Measurements from ENCODE around the gene CMTM4.
"Not testable (repeated sequence)": the region's sequence is repeated elsewhere in the genome, so short reads cannot be mapped to it uniquely, and the experiment has no call there.

CMTM4 gene

GRCh38 chr16:66611911-66612310, 84.6 kb downstream of the CMTM4 start:
- DNase-seq, result not testable (repeated sequence)

- no peak for DNase-seq
Observed at GRCh38 chr16:66610111-66610820, 86.3 kb downstream of the CMTM4 start.

GRCh38 chr16:66609139-66609510, 87.4 kb downstream of the CMTM4 start:
- DNase-seq, result no peak

- DNase-seq, result peak; percentile 88
Observed at GRCh38 chr16:66608241-66609138, 88.1 kb downstream of the CMTM4 start.

- DNase-seq, result no peak
Observed at GRCh38 chr16:66605979-66606751, 90.4 kb downstream of the CMTM4 start.

- peak; percentile 72 for DNase-seq
Observed at GRCh38 chr16:66605177-66605978, 91.2 kb downstream of the CMTM4 start.

GRCh38 chr16:66604376-66605176, 92.0 kb downstream of the CMTM4 start, which contains the start of gene CMTM3:
Gene CMTM3 (plus strand): TSS chr16:66604704. CDS start chr16:66604806, 102 bp downstream.
- peak; percentile 89 for DNase-seq

- DNase-seq, result peak; percentile 89
Observed at GRCh38 chr16:66603537-66604375, 92.8 kb downstream of the CMTM4 start.

GRCh38 chr16:66601471-66601870, 95.1 kb downstream of the CMTM4 start:
- DNase-seq, result no peak

GRCh38 chr16:66600477-66600876, 96.1 kb downstream of the CMTM4 start:
- DNase-seq, result no peak

GRCh38 chr16:66599726-66600125, 96.8 kb downstream of the CMTM4 start:
- DNase-seq, result no peak

GRCh38 chr16:66598111-66598510, 98.4 kb downstream of the CMTM4 start:
- no peak for DNase-seq

- DNase-seq, result no peak
Observed at GRCh38 chr16:66596986-66597848, 99.3 kb downstream of the CMTM4 start.

GRCh38 chr16:66596559-66596958, 100.0 kb downstream of the CMTM4 start:
- DNase-seq, result not testable (repeated sequence)

- no peak for DNase-seq
Observed at GRCh38 chr16:66594739-66595138, 101.8 kb downstream of the CMTM4 start.

GRCh38 chr16:66592814-66593213, 103.7 kb downstream of the CMTM4 start:
- DNase-seq, result no peak

GRCh38 chr16:66592241-66592640, 104.3 kb downstream of the CMTM4 start:
- DNase-seq, result no peak

- no peak for DNase-seq
Observed at GRCh38 chr16:66591018-66591417, 105.5 kb downstream of the CMTM4 start.

GRCh38 chr16:66590322-66590721, 106.2 kb downstream of the CMTM4 start:
- no peak for DNase-seq

Data from left hindlimb (tissue), 1 donor.